HCT116 (cell line): Measurements from ENCODE around the gene FRAS1. TPM values are rescaled to one million over a fixed set of nuclear protein-coding genes. Genes with fewer than 3 reads are reported as not detected.

Experiments used
- ATAC-seq: fragments of 200-7000 bp; cut with Tn5 transposase; 2 replicates; pipeline ENCODE4 v1.9.1; 2020; ENCODE audit warnings: mild to moderate bottlenecking, moderate library complexity
- BruUV-seq: library from RNA; stranded (reverse); fragments of 400-500 nt; replicated peaks from 2 replicates; lab custom pipeline; 2021; lab: Mats Ljungman, UMichigan
- CTCF ChIA-PET: fragments of 300-600 bp; sonication (Branson Sonifier 250); formaldehyde crosslinking; loops from one replicate; lab custom pipeline; 2021; ENCODE audit warnings: antibody characterized with exemption; lab: Charles Lee
- POLR2A ChIA-PET: fragments of 300-600, 350-600 bp; sonication (Branson Sonifier 250); formaldehyde crosslinking; loops from one replicate; lab custom pipeline; 2021; ENCODE audit warnings: antibody characterized with exemption; lab: Charles Lee
- RAD21 ChIA-PET, 2 experiments: fragments of 300-600 bp; sonication (Branson Sonifier 250); formaldehyde crosslinking; loops; one replicate each; lab custom pipeline; 2023; ENCODE audit warnings: low total read pairs in 2 of 2; ENCODE audit not compliant: uncharacterized antibody in 2 of 2, unreplicated experiment in 2 of 2, low non-redundant PET in 1 of 2; lab: Charles Lee
- DNase-seq: peaks from one replicate; pipeline ENCODE4 v3.0.0-alpha.2; 2010; ENCODE audit warnings: low read depth, low spot score
- H2AFZ ChIP-seq: fragments of 200-600 bp; shearing (Covaris generic), sonication (generic); 2 replicates; pipeline ENCODE4 v1.6.1; 2017; ENCODE audit warnings: low read depth, mixed run types, mixed read lengths, antibody characterized with exemption, low read length; ENCODE audit not compliant: poor library complexity, severe bottlenecking
- H3K27ac ChIP-seq: 2 replicates; pipeline ENCODE4 v1.5.1; 2012; ENCODE audit warnings: low read depth, low read length
- H3K27me3 ChIP-seq: fragments of 200-600 bp; sonication (generic); 2 replicates; pipeline ENCODE4 v1.6.1; 2016; ENCODE audit warnings: mixed run types, low read length, mixed read lengths; ENCODE audit not compliant: insufficient read depth
- H3K36me3 ChIP-seq, 2 experiments: fragments of 200-500 bp in 1 of 2; fragments of 200-600 bp in 1 of 2; sonication (Bioruptor generic) in 1 of 2; sonication (generic) in 1 of 2; 2 replicates each; pipeline versions ENCODE4 v1.5.1 to v1.6.1; 2014 to 2016; ENCODE audit warnings: low read length in 2 of 2, inconsistent platforms in 1 of 2, mixed read lengths in 1 of 2, mixed run types in 1 of 2; ENCODE audit not compliant: insufficient read depth in 2 of 2, control insufficient read depth in 1 of 2
- H3K4me1 ChIP-seq, 2 experiments: fragments of 200-600 bp in 1 of 2; sonication (generic) in 1 of 2; 2 replicates each; pipeline versions ENCODE4 v1.5.1 to v1.6.1; 2012 to 2017; ENCODE audit warnings: low read length in 2 of 2, inconsistent platforms in 1 of 2, mild to moderate bottlenecking in 1 of 2, mixed read lengths in 1 of 2, mixed run types in 1 of 2, moderate library complexity in 1 of 2; ENCODE audit not compliant: insufficient read depth in 2 of 2, control insufficient read depth in 1 of 2
- H3K4me2 ChIP-seq: fragments of 200-600 bp; sonication (generic); 2 replicates; pipeline ENCODE4 v1.6.1; 2017; ENCODE audit warnings: mixed run types, low read length, mixed read lengths
- H3K4me3 ChIP-seq, 2 experiments: fragments of 200-600 bp in 1 of 2; sonication (generic) in 1 of 2; replicated peaks in 1 of 2; 2 replicates each; pipeline ENCODE4 v1.5.1; 2011 to 2016; ENCODE audit warnings: low read length in 2 of 2, control low read depth in 1 of 2, low read depth in 1 of 2, mild to moderate bottlenecking in 1 of 2, mixed read lengths in 1 of 2, mixed run types in 1 of 2
- H3K79me2 ChIP-seq: fragments of 200-600 bp; sonication (generic); 2 replicates; pipeline ENCODE4 v1.6.1; 2017; ENCODE audit warnings: mild to moderate bottlenecking, mixed run types, low read length, moderate library complexity, mixed read lengths; ENCODE audit not compliant: insufficient read depth
- H3K9ac ChIP-seq: fragments of 200-600 bp; sonication (generic); 2 replicates; pipeline ENCODE4 v1.6.1; 2016; ENCODE audit warnings: low read length, mixed read lengths
- H3K9me2 ChIP-seq: fragments of 200-600 bp; sonication (generic), shearing (Covaris generic); 2 replicates; pipeline ENCODE4 v1.6.1; 2017; ENCODE audit warnings: mixed run types, mild to moderate bottlenecking, moderate library complexity; ENCODE audit not compliant: insufficient read depth
- H3K9me3 ChIP-seq, 2 experiments: fragments of 200-500 bp in 1 of 2; fragments of 200-600 bp in 1 of 2; sonication (Bioruptor generic) in 1 of 2; sonication (generic) in 1 of 2; 2 replicates each; pipeline ENCODE4 v1.6.1; 2014 to 2017; ENCODE audit warnings: low read length in 2 of 2, mixed read lengths in 2 of 2, inconsistent platforms in 1 of 2, low read depth in 1 of 2, mild to moderate bottlenecking in 1 of 2, mixed run types in 1 of 2, moderate library complexity in 1 of 2; ENCODE audit not compliant: control insufficient read depth in 1 of 2, insufficient read depth in 1 of 2
- H4K20me1 ChIP-seq: fragments of 200-600 bp; sonication (generic), shearing (Covaris generic); 2 replicates; pipeline ENCODE4 v1.6.1; 2017; ENCODE audit warnings: mixed run types, mild to moderate bottlenecking, moderate library complexity; ENCODE audit not compliant: insufficient read depth
- CBX3 ChIP-seq: IDR thresholded peaks from 2 replicates; pipeline ENCODE4 v1.6.1; 2012; ENCODE audit warnings: low read depth
- CTCF ChIP-seq, 3 experiments: fragments of 200-600 bp in 1 of 3; sonication (generic) in 1 of 3; IDR thresholded peaks in 2 of 3; conservative IDR thresholded peaks in 1 of 3; 2 replicates each; pipeline ENCODE4 v1.5.1; 2012 to 2017; ENCODE audit warnings: low read depth in 2 of 3, low read length in 2 of 3, antibody characterized with exemption in 1 of 3, borderline replicate concordance in 1 of 3, control low read depth in 1 of 3, mild to moderate bottlenecking in 1 of 3, mixed read lengths in 1 of 3, mixed run types in 1 of 3, moderate library complexity in 1 of 3; ENCODE audit not compliant: insufficient read depth in 1 of 3
- EGR1 ChIP-seq: IDR thresholded peaks from 2 replicates; pipeline ENCODE4 v1.6.1; 2012; ENCODE audit warnings: low read depth
- ELF1 ChIP-seq: IDR thresholded peaks from 2 replicates; pipeline ENCODE4 v1.6.1; 2012; ENCODE audit warnings: low read depth, borderline replicate concordance
- EZH2phosphoT487 ChIP-seq: fragments of 200-600 bp; IDR thresholded peaks from 2 replicates; pipeline ENCODE4 v1.6.1; 2018; ENCODE audit warnings: antibody characterized with exemption, borderline replicate concordance
- FOSL1 ChIP-seq: IDR thresholded peaks from 2 replicates; pipeline ENCODE4 v1.6.1; 2012; ENCODE audit warnings: low read depth
- JUND ChIP-seq: IDR thresholded peaks from 2 replicates; pipeline ENCODE4 v1.6.1; 2012
- MAX ChIP-seq: IDR thresholded peaks from 2 replicates; pipeline ENCODE4 v1.6.1; 2012
- POLR2AphosphoS5 ChIP-seq: IDR thresholded peaks from 2 replicates; pipeline ENCODE4 v1.6.1; 2011; ENCODE audit warnings: mild to moderate bottlenecking, low read depth, low read length, moderate library complexity
- RAD21 ChIP-seq: IDR thresholded peaks from 2 replicates; pipeline ENCODE4 v1.6.1; 2012; ENCODE audit warnings: low read depth, mild to moderate bottlenecking
- REST ChIP-seq: IDR thresholded peaks from 2 replicates; pipeline ENCODE4 v1.6.1; 2012; ENCODE audit warnings: low read depth
- SP1 ChIP-seq: IDR thresholded peaks from 2 replicates; pipeline ENCODE4 v1.6.1; 2012; ENCODE audit warnings: low read depth
- SRF ChIP-seq: IDR thresholded peaks from 2 replicates; pipeline ENCODE4 v1.6.1; 2012; ENCODE audit warnings: low read depth
- TCF7L2 ChIP-seq: IDR thresholded peaks from 2 replicates; pipeline ENCODE4 v1.7.0; 2011; ENCODE audit warnings: borderline replicate concordance, inconsistent platforms; ENCODE audit not compliant: insufficient read depth, insufficient read length; ENCODE audit errors: extremely low read depth
- YY1 ChIP-seq: IDR thresholded peaks from 2 replicates; pipeline ENCODE4 v1.6.1; 2011; ENCODE audit warnings: low read length, low read depth, moderate library complexity, mild to moderate bottlenecking; ENCODE audit not compliant: insufficient replicate concordance; ENCODE audit errors: extremely low read depth
- ZBTB33 ChIP-seq: IDR thresholded peaks from 2 replicates; pipeline ENCODE4 v1.6.1; 2011; ENCODE audit warnings: mild to moderate bottlenecking, low read length, moderate library complexity; ENCODE audit not compliant: insufficient replicate concordance; ENCODE audit errors: extremely low read depth
- ZNF274 ChIP-seq: fragments of 200-500 bp; sonication (Bioruptor generic); IDR thresholded peaks from 2 replicates; pipeline ENCODE4 v1.6.1; 2014; ENCODE audit warnings: mild to moderate bottlenecking, low read depth, low read length, inconsistent platforms
- intact Hi-C: fragments of 100-400 bp; cut with micrococcal nuclease; formaldehyde crosslinking; loops from 2 replicates; pipeline ENCODE4 v1.10.0; 2022
- total RNA-seq: library from RNA; stranded (reverse); gene quantifications from one replicate; pipeline ENCODE4 v1.2.1, GENCODE V29; 2021; ENCODE audit not compliant: unreplicated experiment

Gene FRAS1
- total RNA-seq, 1 experiment from 2014 or later: 33.5 TPM

GRCh38 chr4:78446619-78447018 is 389.5 kb downstream of the FRAS1 start:
- Histone ChIP-seq H3K79me2 (no peaks in the 10 kb centered on the region), H3K9me3 (no peaks in the 10 kb centered on the region), H3K4me2 (no peak overlapping the region), H3K9me2 (no peaks in the 10 kb centered on the region), H3K27me3 (no peaks in the 10 kb centered on the region), H3K9ac (no peak overlapping the region), H3K27ac (no peak overlapping the region), H3K4me3 (no peak overlapping the region), H4K20me1 (no peaks in the 10 kb centered on the region), H2AFZ (no peak overlapping the region), H3K36me3 (no peaks in the 10 kb centered on the region), H3K4me1 (no peaks in the 10 kb centered on the region)
- intact Hi-C loops: no loop called here
- ATAC-seq (no peak), DNase-seq (no peak)
- ChIA-PET CTCF (no interaction called here), RAD21 (no interaction called here), POLR2A (no interaction called here)
- TF ChIP-seq JUND: no peak
- no peak for TF ChIP-seq REST
- TF ChIP-seq RAD21: no peak
- TF ChIP-seq SP1: no peak
- no peak for TF ChIP-seq YY1
- no peak for TF ChIP-seq POLR2AphosphoS5
- no peak for TF ChIP-seq EGR1
- no peak for TF ChIP-seq SRF
- no peak for TF ChIP-seq ELF1
- TF ChIP-seq CBX3: no peak
- no peak for TF ChIP-seq MAX
- TF ChIP-seq ZBTB33: no peak
- TF ChIP-seq EZH2phosphoT487: no peak
- no peak for TF ChIP-seq TCF7L2
- no peak for TF ChIP-seq CTCF (IDR thresholded peaks at IDR 0.05 in 2 of 3, conservative IDR thresholded peaks at IDR 0.05 in 1 of 3; ENCODE audit: borderline replicate concordance in 1 of 3, insufficient read depth in 1 of 3, low read depth in 2 of 3, low read length in 2 of 3)
- TF ChIP-seq FOSL1: no peak
- no peak for TF ChIP-seq ZNF274
- no TSS peak for BruUV-seq
